Uterus (tissue), 2 donors: Measurements from ENCODE around the gene CYP51A1.

Experiments
- POLR2A ChIP-seq, 2 donors: fragments of 450-650 bp; IDR thresholded peaks; one replicate each; pipeline ENCODE4 v1.6.1; 2016; ENCODE audit warnings: antibody characterized with exemption in 2 of 2, mild to moderate bottlenecking in 1 of 2, moderate library complexity in 1 of 2
- TF ChIP-seq, protein P1 (sequence below), 4 experiments: fragments of 200-600 bp in 2 of 4; fragments of 450-650 bp in 2 of 4; sonication (generic) in 2 of 4; IDR thresholded peaks; one replicate each; pipeline ENCODE4 v1.5.1; 2016 to 2019; ENCODE audit warnings: antibody characterized with exemption in 4 of 4, mild to moderate bottlenecking in 2 of 4, moderate library complexity in 1 of 4

DNA sequence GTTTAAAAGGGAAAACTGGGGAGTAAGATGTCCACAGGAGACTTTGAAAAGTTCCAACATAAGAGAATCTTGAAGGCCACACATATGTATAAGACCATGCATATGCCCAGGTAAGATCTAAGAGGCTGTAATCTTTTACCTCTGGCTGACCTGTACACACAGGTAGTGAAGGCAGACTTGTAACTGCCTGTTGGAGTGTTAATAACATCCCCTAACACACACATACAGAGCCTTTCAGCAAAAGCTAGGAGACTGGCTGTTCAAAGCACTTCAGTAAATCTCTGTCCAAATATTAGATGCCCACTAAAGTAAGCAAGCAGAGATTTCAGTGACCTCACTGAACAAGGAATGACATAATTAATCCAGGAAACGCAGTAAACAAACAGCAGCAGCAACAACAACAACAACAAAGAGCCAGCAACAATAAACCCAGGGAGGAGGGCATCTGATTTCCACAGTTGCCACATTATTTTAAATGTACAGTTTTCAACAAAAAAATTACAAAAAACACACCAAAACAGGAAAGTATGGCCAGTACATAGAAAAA is 15.0 kb downstream of the CYP51A1 start:
- TF ChIP-seq, protein P1, sequence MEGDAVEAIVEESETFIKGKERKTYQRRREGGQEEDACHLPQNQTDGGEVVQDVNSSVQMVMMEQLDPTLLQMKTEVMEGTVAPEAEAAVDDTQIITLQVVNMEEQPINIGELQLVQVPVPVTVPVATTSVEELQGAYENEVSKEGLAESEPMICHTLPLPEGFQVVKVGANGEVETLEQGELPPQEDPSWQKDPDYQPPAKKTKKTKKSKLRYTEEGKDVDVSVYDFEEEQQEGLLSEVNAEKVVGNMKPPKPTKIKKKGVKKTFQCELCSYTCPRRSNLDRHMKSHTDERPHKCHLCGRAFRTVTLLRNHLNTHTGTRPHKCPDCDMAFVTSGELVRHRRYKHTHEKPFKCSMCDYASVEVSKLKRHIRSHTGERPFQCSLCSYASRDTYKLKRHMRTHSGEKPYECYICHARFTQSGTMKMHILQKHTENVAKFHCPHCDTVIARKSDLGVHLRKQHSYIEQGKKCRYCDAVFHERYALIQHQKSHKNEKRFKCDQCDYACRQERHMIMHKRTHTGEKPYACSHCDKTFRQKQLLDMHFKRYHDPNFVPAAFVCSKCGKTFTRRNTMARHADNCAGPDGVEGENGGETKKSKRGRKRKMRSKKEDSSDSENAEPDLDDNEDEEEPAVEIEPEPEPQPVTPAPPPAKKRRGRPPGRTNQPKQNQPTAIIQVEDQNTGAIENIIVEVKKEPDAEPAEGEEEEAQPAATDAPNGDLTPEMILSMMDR (IDR thresholded peaks at IDR 0.05), result no peak
- no peak for TF ChIP-seq POLR2A (IDR thresholded peaks at IDR 0.05)
